Gastrocnemius medialis (tissue), 4 donors: Measurements from ENCODE around the gene FAT3. TPM values are rescaled to one million over a fixed set of nuclear protein-coding genes. Genes with fewer than 3 reads are reported as not detected.

ENCODE experiments used
- ATAC-seq, 2 donors: fragments of 150-250 bp; one replicate each; pipeline ENCODE4 v1.9.1; 2016
- DNase-seq, 2 donors: peaks; one replicate each; pipeline ENCODE4 v3.0.0-alpha.2; 2019
- H3K27ac ChIP-seq, 4 donors: fragments of 200-600 bp; sonication (generic); 1 replicate in 1 of 4; 2 replicates in 3 of 4; pipeline ENCODE4 v1.5.1; 2016 to 2018; ENCODE audit warnings: mild to moderate bottlenecking in 2 of 4, moderate library complexity in 1 of 4
- H3K27me3 ChIP-seq, 3 donors: fragments of 200-600 bp; sonication (generic) in 2 of 3; 1 replicate in 1 of 3; 2 replicates in 2 of 3; pipeline versions ENCODE4 v1.5.1 to v1.6.0; 2016 to 2019; ENCODE audit warnings: mild to moderate bottlenecking in 1 of 3, moderate library complexity in 1 of 3
- H3K36me3 ChIP-seq, 2 donors: fragments of 200-600 bp; sonication (generic) in 1 of 2; one replicate each; pipeline ENCODE4 v1.5.1; 2017 to 2018
- H3K4me1 ChIP-seq, 2 donors: fragments of 200-600 bp; sonication (generic) in 1 of 2; one replicate each; pipeline ENCODE4 v1.5.1; 2016 to 2017; ENCODE audit warnings: mild to moderate bottlenecking in 2 of 2
- H3K4me3 ChIP-seq, 4 donors: fragments of 200-600 bp; sonication (generic) in 3 of 4; 1 replicate in 1 of 4; 2 replicates in 3 of 4; pipeline ENCODE4 v1.5.1; 2016 to 2019; ENCODE audit warnings: mild to moderate bottlenecking in 2 of 4
- H3K9me3 ChIP-seq, 3 donors: fragments of 200-600 bp; sonication (generic) in 2 of 3; 1 replicate in 1 of 3; 2 replicates in 2 of 3; pipeline ENCODE4 v1.5.1; 2016 to 2019
- POLR2A ChIP-seq, 2 donors: fragments of 450-650 bp; IDR thresholded peaks; one replicate each; pipeline ENCODE4 v1.6.1; 2017; ENCODE audit warnings: antibody characterized with exemption in 2 of 2, mild to moderate bottlenecking in 2 of 2, moderate library complexity in 2 of 2
- in situ Hi-C, 4 donors: fragments of 200-750 bp; cut with MboI; loops; one replicate each; pipeline versions ENCODE4 v1.15.0 to v1.8.0; 2017; ENCODE audit warnings: low sequenced_read_pairs in 4 of 4
- intact Hi-C: fragments of 100-400 bp; cut with DNase I; formaldehyde crosslinking; loops from one replicate; pipeline ENCODE4 v1.15.1; 2023; ENCODE audit warnings: low total_unique reads
- total RNA-seq, 4 donors: library from RNA; depleted of rRNA; stranded (reverse); fragments of >200 nt; gene quantifications; one replicate each; pipeline versions ENCODE4 v1.1.0 to v1.2.3, GENCODE V29; 2016
- TF ChIP-seq, protein P1 (sequence below), 5 experiments: fragments of 450-650 bp in 3 of 5; fragments of 200-600 bp in 2 of 5; sonication (generic) in 2 of 5; IDR thresholded peaks in 4 of 5; conservative IDR thresholded peaks in 1 of 5; 1 replicate in 4 of 5; 2 replicates in 1 of 5; pipeline ENCODE4 v1.5.1; 2016 to 2019; ENCODE audit warnings: antibody characterized with exemption in 5 of 5, mild to moderate bottlenecking in 3 of 5, moderate library complexity in 3 of 5

Gene FAT3
- total RNA-seq, 4 donors from 2014 or later, result 0.15 to 1.4 (median 0.44) TPM

DNA sequence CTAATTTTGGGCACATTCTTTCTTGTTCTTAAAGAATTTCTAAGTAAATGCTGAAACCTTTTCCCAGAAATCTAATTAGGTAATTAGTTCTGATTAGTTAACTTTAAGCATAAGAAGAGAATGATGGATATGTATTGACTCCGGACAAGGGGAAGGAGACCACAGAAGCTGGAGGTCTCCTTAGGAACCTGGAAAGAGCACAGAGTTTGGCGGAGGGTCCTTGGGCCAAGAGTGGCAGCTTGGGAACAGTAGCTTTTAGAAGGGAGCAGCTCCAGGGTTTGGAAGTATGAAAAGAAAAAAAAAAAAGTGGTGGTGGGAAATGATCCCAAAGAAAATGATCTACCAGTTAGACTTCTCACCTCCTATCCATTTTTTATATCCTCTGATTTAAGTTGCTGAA, 42.7 kb downstream of the FAT3 start:
- no peak for TF ChIP-seq POLR2A (IDR thresholded peaks at IDR 0.05)
- H3K9me3 ChIP-seq, result no peaks in the 10 kb centered on the region
- DNase-seq, result no peak
- H3K27me3 ChIP-seq, result no peaks in the 10 kb centered on the region
- in situ Hi-C loops (no loop called here), intact Hi-C loops (no loop called here)
- H3K36me3 ChIP-seq, result no peaks in the 10 kb centered on the region
- no peak overlapping the region for H3K27ac ChIP-seq
- H3K4me3 ChIP-seq, result no peak overlapping the region
- H3K4me1 ChIP-seq, result no peaks in the 10 kb centered on the region
- no peak for ATAC-seq

DNA sequence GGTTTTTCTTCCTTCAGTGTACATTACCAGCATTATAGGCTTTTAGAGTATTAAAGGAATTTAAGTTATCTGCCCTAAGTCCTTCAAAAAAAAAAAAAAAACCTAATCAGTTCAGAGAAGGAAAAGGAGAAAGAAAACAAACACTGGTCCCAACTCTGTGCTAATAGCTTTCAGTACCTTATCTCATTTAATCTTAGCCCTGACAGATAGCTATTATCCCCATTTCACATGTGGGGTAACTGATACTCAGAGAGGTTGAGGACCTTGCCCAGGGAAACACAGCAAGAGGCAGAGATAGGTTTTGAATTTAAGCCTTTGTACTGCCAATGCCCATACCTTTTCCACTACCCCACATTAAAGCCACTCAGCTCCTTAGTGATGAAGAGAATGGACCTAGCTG, 43.4 kb downstream of the FAT3 start:
- in situ Hi-C loops, result no loop called here
- Histone ChIP-seq H3K9me3 (no peaks in the 10 kb centered on the region), H3K27ac (no peak overlapping the region), H3K36me3 (no peaks in the 10 kb centered on the region), H3K4me1 (no peaks in the 10 kb centered on the region), H3K27me3 (no peaks in the 10 kb centered on the region), H3K4me3 (no peak overlapping the region)
- TF ChIP-seq POLR2A (IDR thresholded peaks at IDR 0.05), result no peak
- TF ChIP-seq, protein P1, sequence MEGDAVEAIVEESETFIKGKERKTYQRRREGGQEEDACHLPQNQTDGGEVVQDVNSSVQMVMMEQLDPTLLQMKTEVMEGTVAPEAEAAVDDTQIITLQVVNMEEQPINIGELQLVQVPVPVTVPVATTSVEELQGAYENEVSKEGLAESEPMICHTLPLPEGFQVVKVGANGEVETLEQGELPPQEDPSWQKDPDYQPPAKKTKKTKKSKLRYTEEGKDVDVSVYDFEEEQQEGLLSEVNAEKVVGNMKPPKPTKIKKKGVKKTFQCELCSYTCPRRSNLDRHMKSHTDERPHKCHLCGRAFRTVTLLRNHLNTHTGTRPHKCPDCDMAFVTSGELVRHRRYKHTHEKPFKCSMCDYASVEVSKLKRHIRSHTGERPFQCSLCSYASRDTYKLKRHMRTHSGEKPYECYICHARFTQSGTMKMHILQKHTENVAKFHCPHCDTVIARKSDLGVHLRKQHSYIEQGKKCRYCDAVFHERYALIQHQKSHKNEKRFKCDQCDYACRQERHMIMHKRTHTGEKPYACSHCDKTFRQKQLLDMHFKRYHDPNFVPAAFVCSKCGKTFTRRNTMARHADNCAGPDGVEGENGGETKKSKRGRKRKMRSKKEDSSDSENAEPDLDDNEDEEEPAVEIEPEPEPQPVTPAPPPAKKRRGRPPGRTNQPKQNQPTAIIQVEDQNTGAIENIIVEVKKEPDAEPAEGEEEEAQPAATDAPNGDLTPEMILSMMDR (IDR thresholded peaks at IDR 0.05 in 4 of 5, conservative IDR thresholded peaks at IDR 0.05 in 1 of 5), result no peak
- ATAC-seq, result no peak
- intact Hi-C loops, result no loop called here
- no peak for DNase-seq

DNA sequence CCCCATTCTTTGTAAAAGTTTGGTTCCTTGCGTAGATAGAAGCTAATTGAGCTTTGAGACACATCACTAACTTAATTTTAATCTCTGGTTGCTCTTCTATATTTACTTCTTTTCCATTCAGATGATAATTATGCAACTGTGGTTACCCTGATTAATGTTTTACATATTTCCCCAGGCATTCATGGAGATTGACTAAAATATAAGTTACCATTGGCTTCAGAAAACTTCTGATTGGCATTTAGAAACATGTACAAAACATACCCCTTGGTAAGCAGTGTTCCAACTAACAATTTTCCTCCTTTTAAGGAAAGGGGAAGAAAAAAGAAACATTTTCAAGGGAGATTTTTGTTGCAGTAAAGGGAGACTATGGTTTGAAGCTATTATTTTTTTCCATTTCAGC, 43.9 kb downstream of the FAT3 start:
- TF ChIP-seq POLR2A (IDR thresholded peaks at IDR 0.05), result no peak
- TF ChIP-seq, protein P1 (IDR thresholded peaks at IDR 0.05 in 4 of 5, conservative IDR thresholded peaks at IDR 0.05 in 1 of 5), result no peak
- H3K4me3 ChIP-seq, result no peak overlapping the region
- in situ Hi-C loops, result no loop called here
- no peaks in the 10 kb centered on the region for H3K4me1 ChIP-seq
- no peak for ATAC-seq
- no peaks in the 10 kb centered on the region for H3K27me3 ChIP-seq
- intact Hi-C loops, result no loop called here
- H3K36me3 ChIP-seq, result no peaks in the 10 kb centered on the region
- no peak for DNase-seq
- H3K27ac ChIP-seq, result no peak overlapping the region
- H3K9me3 ChIP-seq, result no peaks in the 10 kb centered on the region

DNA sequence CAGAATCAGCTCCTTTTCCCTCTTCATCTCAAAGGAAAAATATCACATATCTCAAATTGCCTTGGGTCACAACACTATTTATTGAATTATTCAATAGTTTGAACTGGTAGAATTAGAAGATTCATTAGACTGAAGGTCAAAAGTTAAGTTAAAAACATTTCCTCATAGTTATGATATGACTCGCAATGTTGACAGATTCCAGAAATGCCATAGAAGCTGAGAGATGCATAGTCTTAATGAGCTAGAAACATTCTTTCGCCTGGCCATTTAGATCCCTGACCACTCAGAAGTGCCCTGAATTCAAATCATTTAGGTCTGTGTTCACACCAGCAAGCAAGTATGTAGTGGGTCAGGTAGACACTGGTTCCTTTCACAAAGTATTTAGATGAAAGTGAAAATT, 44.4 kb downstream of the FAT3 start:
- ATAC-seq (no peak), DNase-seq (no peak)
- TF ChIP-seq, protein P1 (IDR thresholded peaks at IDR 0.05 in 4 of 5, conservative IDR thresholded peaks at IDR 0.05 in 1 of 5), result no peak
- no peak for TF ChIP-seq POLR2A (IDR thresholded peaks at IDR 0.05)
- no peak overlapping the region for H3K27ac ChIP-seq
- no peaks in the 10 kb centered on the region for H3K27me3 ChIP-seq
- in situ Hi-C loops (no loop called here), intact Hi-C loops (no loop called here)
- no peak overlapping the region for H3K4me3 ChIP-seq
- no peaks in the 10 kb centered on the region for H3K4me1 ChIP-seq
- H3K36me3 ChIP-seq, result no peaks in the 10 kb centered on the region
- no peaks in the 10 kb centered on the region for H3K9me3 ChIP-seq

DNA sequence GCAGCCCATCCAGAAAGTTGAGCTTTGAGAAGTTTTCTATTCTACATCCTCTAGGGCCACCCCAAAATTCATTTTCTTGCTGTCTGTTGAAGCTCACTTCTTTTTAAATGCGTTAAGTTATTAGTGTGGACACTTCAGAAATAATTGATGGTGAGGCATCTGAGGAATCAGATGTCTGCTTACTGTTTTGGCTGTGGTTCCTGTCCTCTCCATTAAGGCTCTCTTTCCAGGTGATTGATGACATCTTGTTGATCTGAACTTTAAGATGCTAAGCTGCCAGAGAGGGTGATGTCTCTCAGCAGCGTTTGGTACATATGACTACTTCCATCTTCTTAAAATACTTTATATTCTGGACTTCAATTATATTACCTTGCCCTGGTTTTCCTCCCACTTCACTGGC, 45.2 kb downstream of the FAT3 start:
- in situ Hi-C loops, result no loop called here
- ATAC-seq, result no peak

More for the DNA sequence above, 45.2 kb downstream of the FAT3 start:
- DNase-seq, result no peak
- H3K27ac ChIP-seq, result no peak overlapping the region
- TF ChIP-seq POLR2A (IDR thresholded peaks at IDR 0.05), result no peak
- TF ChIP-seq, protein P1 (IDR thresholded peaks at IDR 0.05 in 4 of 5, conservative IDR thresholded peaks at IDR 0.05 in 1 of 5), result no peak
- H3K36me3 ChIP-seq, result no peaks in the 10 kb centered on the region
- intact Hi-C loops, result no loop called here
- no peaks in the 10 kb centered on the region for H3K9me3 ChIP-seq
- H3K4me1 ChIP-seq, result no peaks in the 10 kb centered on the region
- no peak overlapping the region for H3K4me3 ChIP-seq
- H3K27me3 ChIP-seq, result no peaks in the 10 kb centered on the region
